NT2/D1 (cell line): ENCODE data around the gene GSTA5.

Experiments
- SUZ12 ChIP-seq: IDR thresholded peaks from 2 replicates; pipeline ENCODE4 v1.6.1; 2011; ENCODE audit not compliant: insufficient read length, insufficient read depth; ENCODE audit errors: extremely low read depth
- YY1 ChIP-seq: IDR thresholded peaks from 2 replicates; pipeline ENCODE4 v1.6.1; 2011; ENCODE audit not compliant: insufficient read length, insufficient read depth
- ZNF274 ChIP-seq: IDR thresholded peaks from 2 replicates; pipeline ENCODE4 v1.6.1; 2011; ENCODE audit warnings: mild to moderate bottlenecking, low read depth, low read length

- TF ChIP-seq YY1 (no peak), ZNF274 (no peak), SUZ12 (no peak)
Observed at GRCh38 chr6:52868240-52868639, 27.6 kb upstream of the GSTA5 start.
